Endothelial cell of umbilical vein (primary cell): Measurements from ENCODE around the gene PTPN5. TPM values are rescaled to one million over a fixed set of nuclear protein-coding genes. Genes with fewer than 3 reads are reported as not detected.

Experiments used
- Bru-seq: library from RNA; stranded (reverse); fragments of 400-500 nt; gene quantifications from one replicate; lab custom pipeline; 2021; lab: Mats Ljungman, UMichigan
- BruChase-seq, 2 experiments: library from RNA; stranded (reverse); fragments of 400-500 nt; gene quantifications; one replicate each; lab custom pipeline; 2021; lab: Mats Ljungman, UMichigan
- BruUV-seq: library from RNA; stranded (reverse); fragments of 400-500 nt; replicated peaks from 2 replicates; lab custom pipeline; 2021; lab: Mats Ljungman, UMichigan
- CTCF ChIA-PET: fragments of 300-600, 350-600 bp; sonication (Branson Sonifier 250); formaldehyde crosslinking; loops from one replicate; lab custom pipeline; 2021; ENCODE audit warnings: antibody characterized with exemption, inconsistent platforms; lab: Charles Lee
- POLR2A ChIA-PET: fragments of 300-600, 350-600 bp; sonication (Branson Sonifier 250); formaldehyde crosslinking; loops from one replicate; lab custom pipeline; 2021; ENCODE audit warnings: antibody characterized with exemption, inconsistent platforms; lab: Charles Lee
- DNase-seq: peaks from one replicate; pipeline ENCODE4 v3.0.0-alpha.2; 2011; ENCODE audit warnings: low read depth, low spot score
- FAIRE-seq: peaks from 2 replicates; lab custom pipeline; 2011; peaks lifted over from hg19 to GRCh38; lab: Jason Lieb, UNC
- H2AFZ ChIP-seq: 2 replicates; pipeline ENCODE4 v1.6.0; 2012; ENCODE audit warnings: low read depth, low read length, control low read depth, inconsistent platforms
- H3K27ac ChIP-seq: 2 replicates; pipeline ENCODE4 v1.5.1; 2011; ENCODE audit warnings: low read depth, mild to moderate bottlenecking, control low read depth, low read length, moderate library complexity; ENCODE audit not compliant: insufficient read depth
- H3K27me3 ChIP-seq, 2 experiments: 2 replicates each; pipeline versions ENCODE4 v1.6.0 to v1.6.1; 2011; ENCODE audit warnings: low read length in 2 of 2, mixed read lengths in 1 of 2; ENCODE audit not compliant: control insufficient read depth in 2 of 2, insufficient read depth in 2 of 2
- H3K36me3 ChIP-seq, 2 experiments: 2 replicates in 1 of 2; 3 replicates in 1 of 2; pipeline ENCODE4 v1.5.1; 2011; ENCODE audit warnings: low read length in 2 of 2, mild to moderate bottlenecking in 1 of 2, moderate library complexity in 1 of 2; ENCODE audit not compliant: control insufficient read depth in 2 of 2, insufficient read depth in 2 of 2; ENCODE audit errors: extremely low read depth in 1 of 2
- H3K4me1 ChIP-seq: 3 replicates; pipeline ENCODE4 v1.5.1; 2011; ENCODE audit warnings: mild to moderate bottlenecking, low read length; ENCODE audit not compliant: control insufficient read depth, insufficient read depth; ENCODE audit errors: extremely low read depth
- H3K4me2 ChIP-seq: 2 replicates; pipeline ENCODE4 v1.6.1; 2011; ENCODE audit warnings: low read length, control low read depth, mixed read lengths; ENCODE audit not compliant: insufficient read depth
- H3K4me3 ChIP-seq, 3 experiments: fragments of 200-600 bp in 1 of 3; sonication (generic), shearing (Covaris generic) in 1 of 3; replicated peaks in 1 of 3; 2 replicates each; pipeline ENCODE4 v1.5.1; 2011 to 2016; ENCODE audit warnings: control low read depth in 3 of 3, low read length in 3 of 3, mild to moderate bottlenecking in 2 of 3, inconsistent platforms in 1 of 3, low read depth in 1 of 3, moderate library complexity in 1 of 3; ENCODE audit not compliant: insufficient read depth in 1 of 3
- H3K79me2 ChIP-seq: 2 replicates; pipeline ENCODE4 v1.6.0; 2012; ENCODE audit warnings: low read length, inconsistent platforms; ENCODE audit not compliant: control insufficient read depth, insufficient read depth
- H3K9ac ChIP-seq: replicated peaks from 2 replicates; pipeline ENCODE3; 2011; ENCODE audit warnings: low read length, control low read depth; ENCODE audit not compliant: insufficient read depth; ENCODE audit errors: extremely low read depth
- H3K9me1 ChIP-seq: replicated peaks from 3 replicates; pipeline ENCODE4 v1.6.0; 2011; ENCODE audit warnings: mild to moderate bottlenecking, low read length; ENCODE audit not compliant: control insufficient read depth, insufficient read depth; ENCODE audit errors: extremely low read depth
- H3K9me3 ChIP-seq: replicated peaks from 2 replicates; pipeline ENCODE4 v1.5.1; 2012; ENCODE audit warnings: low read length, inconsistent platforms; ENCODE audit not compliant: control insufficient read depth, insufficient read depth
- H4K20me1 ChIP-seq: replicated peaks from 2 replicates; pipeline ENCODE3; 2011; ENCODE audit warnings: mild to moderate bottlenecking, low read length; ENCODE audit not compliant: control insufficient read depth, insufficient read depth; ENCODE audit errors: extremely low read depth
- CTCF ChIP-seq, 2 donors: IDR thresholded peaks; 1 replicate in 1 of 2; 2 replicates in 1 of 2; pipeline ENCODE4 v1.5.1; 2011; ENCODE audit warnings: low read length in 2 of 2, mild to moderate bottlenecking in 2 of 2, moderate library complexity in 2 of 2, control low read depth in 1 of 2, inconsistent platforms in 1 of 2, low read depth in 1 of 2; ENCODE audit not compliant: insufficient read depth in 1 of 2; ENCODE audit errors: extremely low read depth in 1 of 2
- EZH2 ChIP-seq: IDR thresholded peaks from 2 replicates; pipeline ENCODE4 v1.6.1; 2012; ENCODE audit warnings: borderline replicate concordance, low read depth, mild to moderate bottlenecking, moderate library complexity, low read length, inconsistent platforms; ENCODE audit not compliant: severe bottlenecking
- FOS ChIP-seq: IDR thresholded peaks from 2 replicates; pipeline ENCODE4 v1.6.1; 2011; ENCODE audit warnings: mild to moderate bottlenecking, low read length, moderate library complexity, borderline replicate concordance; ENCODE audit not compliant: insufficient read depth
- GATA2 ChIP-seq: IDR thresholded peaks from 2 replicates; pipeline ENCODE4 v1.7.0; 2011; ENCODE audit warnings: low read depth, mild to moderate bottlenecking, moderate library complexity, mixed read lengths, low read length; ENCODE audit not compliant: insufficient read length, insufficient read depth
- JUN ChIP-seq: IDR thresholded peaks from 2 replicates; pipeline ENCODE4 v1.6.1; 2011; ENCODE audit warnings: borderline replicate concordance, low read depth; ENCODE audit not compliant: insufficient read length, insufficient read depth
- MAX ChIP-seq: IDR thresholded peaks from 2 replicates; pipeline ENCODE4 v1.6.1; 2011; ENCODE audit not compliant: insufficient read depth, insufficient read length
- MYC ChIP-seq: IDR thresholded peaks from one replicate; pipeline ENCODE4 v1.6.1; 2011; ENCODE audit warnings: mild to moderate bottlenecking, low read depth, low read length
- POLR2A ChIP-seq: IDR thresholded peaks from 2 replicates; pipeline ENCODE4 v1.6.1; 2012; ENCODE audit warnings: low read depth, mild to moderate bottlenecking, control low read depth, low read length
- POLR2AphosphoS5 ChIP-seq: IDR thresholded peaks from 2 replicates; pipeline ENCODE4 v1.6.1; 2012; ENCODE audit warnings: low read depth, mild to moderate bottlenecking, control low read depth, low read length, moderate library complexity; ENCODE audit not compliant: insufficient read depth
- dilution Hi-C: fragments of 300-500 bp; cut with MboI; formaldehyde crosslinking; loops from one replicate; pipeline ENCODE4 v1.15.0; 2019; ENCODE audit warnings: low sequenced_read_pairs; ENCODE audit not compliant: extremely low pct_ligation_motif_present
- intact Hi-C: fragments of 100-400 bp; cut with micrococcal nuclease; formaldehyde crosslinking; loops from one replicate; pipeline ENCODE4 v1.10.0; 2022
- long read RNA-seq: library from polyadenylated mRNA; stranded (forward); transcript quantifications from one replicate; pipeline ENCODE4 v2.0.0, GENCODE V29; 2021
- polyA minus RNA-seq, 3 experiments: library from RNA; depleted of rRNA, polyadenylated mRNA; stranded (reverse); fragments of >200 nt; gene quantifications; 1 replicate in 1 of 3; 2 replicates in 2 of 3; pipeline ENCODE4 v1.2.3, GENCODE V29; 2011
- polyA plus RNA-seq, 4 experiments: library from polyadenylated mRNA; depleted of rRNA in 3 of 4; stranded (reverse) in 3 of 4; unstranded in 1 of 4; fragments of >200 nt; gene quantifications; 2 replicates each; pipeline versions ENCODE4 v1.2.1 to v1.2.3, GENCODE V29; 2011 to 2012; ENCODE audit warnings: missing spikeins in 1 of 4
- total RNA-seq: library from RNA; stranded (reverse); gene quantifications from 2 replicates; pipeline ENCODE4 v1.2.3, GENCODE V29; 2021

The PTPN5 gene
- total RNA-seq, result not detected in 2 replicates
- not detected in 2 replicates for polyA plus RNA-seq
- polyA plus RNA-seq (2011; cell fraction: cytosol; rRNA removed), result not detected in 2 replicates
- polyA plus RNA-seq (2011; cell fraction: nucleus; rRNA removed), result not detected in 2 replicates
- not detected in 2 replicates for polyA plus RNA-seq (2012)
- polyA minus RNA-seq, result not detected in 2 replicates
- polyA minus RNA-seq (2011; cell fraction: cytosol; rRNA and poly(A)+ RNA removed), result not detected
- polyA minus RNA-seq (2011; cell fraction: nucleus; rRNA and poly(A)+ RNA removed), result not detected in 2 replicates
- not detected for Bru-seq, nascent RNA
- BruChase-seq, experiment 1, labeled RNA remaining after a 6-hour chase, result percentile 2 among the genes with signal in this experiment
- BruChase-seq, experiment 2, labeled RNA remaining after a 2-hour chase, result not detected
- long read RNA-seq, result 0 reads

GRCh38 chr11:18791207-18791968 is at the start of gene PTPN5:
Gene PTPN5 (minus strand): TSS chr11:18791798. CDS start chr11:18771958, 19,840 bp downstream.
- H3K4me1 ChIP-seq, result no peaks in the 10 kb centered on the region
- no peak within 1 kb of the TSS for H3K9ac ChIP-seq
- no peaks in the 10 kb centered on the region for H3K9me3 ChIP-seq
- BruUV-seq, result no TSS peak
- intact Hi-C loops, result no loop called here
- FAIRE-seq, result no peak
- H3K4me3 ChIP-seq, result peak within 1 kb of the TSS in 1 of 3 experiments; percentile 6
- no peak for DNase-seq
- H3K27ac ChIP-seq, result no peak within 1 kb of the TSS
- no peaks in the 10 kb centered on the region for H4K20me1 ChIP-seq
- peaks cover 44 to 66% of the 10 kb centered on the region in 2 experiments for H3K27me3 ChIP-seq
- no peak within 1 kb of the TSS for H3K4me2 ChIP-seq
- dilution Hi-C loops, result no loop called here
- POLR2A ChIA-PET, result no interaction called here
- no peak within 1 kb of the TSS for H2AFZ ChIP-seq
- CTCF ChIA-PET, result no interaction called here
- H3K79me2 ChIP-seq, result no peaks in the 10 kb centered on the region
- H3K36me3 ChIP-seq, result no peaks in the 10 kb centered on the region
- H3K9me1 ChIP-seq, result no peaks in the 10 kb centered on the region
- TF ChIP-seq JUN (no peak), EZH2 (peak; percentile 83), FOS (no peak)

- Histone ChIP-seq H3K27me3 (no peaks in the 10 kb centered on the region), H3K36me3 (no peaks in the 10 kb centered on the region), H4K20me1 (no peaks in the 10 kb centered on the region), H3K9me1 (no peaks in the 10 kb centered on the region), H3K4me3 (no peak overlapping the region), H3K4me1 (no peaks in the 10 kb centered on the region), H2AFZ (no peak overlapping the region), H3K79me2 (no peaks in the 10 kb centered on the region), H3K4me2 (no peak overlapping the region), H3K27ac (no peak overlapping the region), H3K9ac (no peak overlapping the region), H3K9me3 (no peaks in the 10 kb centered on the region)
- dilution Hi-C loops, result no loop called here
- no peak for FAIRE-seq
- ChIA-PET POLR2A (no interaction called here), CTCF (no interaction called here)
- BruUV-seq, result no TSS peak
- DNase-seq, result no peak
- intact Hi-C loops, result no loop called here
- TF ChIP-seq EZH2 (no peak), CTCF (IDR thresholded peaks at IDR 0.05; ENCODE audit: extremely low read depth in 1 of 2, insufficient read depth in 1 of 2, low read depth in 1 of 2, low read length in 2 of 2) (no peak), POLR2AphosphoS5 (no peak), MAX (no peak), POLR2A (no peak), MYC (no peak), FOS (no peak), JUN (no peak), GATA2 (no peak)
Observed at GRCh38 chr11:18836417-18836816, 44.8 kb upstream of the PTPN5 start.
